Measurements from ENCODE around the gene CRACDL.
"Not testable (repeated sequence)": the region's sequence is repeated elsewhere in the genome, so short reads cannot be mapped to it uniquely, and the experiment has no call there.

The CRACDL gene

GRCh38 chr2:98900721-98901120 is 35.3 kb downstream of the CRACDL start:
- Histone ChIP-seq H2AFZ (ENCODE audit: low read depth, low read length) (no peak overlapping the region), H3K9ac (ENCODE audit: low read length) (no peak overlapping the region), H3K79me2 (ENCODE audit: low read length) (no peaks in the 10 kb centered on the region), H3K36me3 (replicated peaks; ENCODE audit: low read depth, low read length) (no peaks in the 10 kb centered on the region), H4K20me1 (ENCODE audit: insufficient read depth, low read length) (no peaks in the 10 kb centered on the region), H3K9me3 (ENCODE audit: insufficient read depth, low read length) (no peaks in the 10 kb centered on the region), H3K27ac (ENCODE audit: low read length) (no peak overlapping the region), H3K4me2 (ENCODE audit: low read length) (no peak overlapping the region), H3K4me3 (ENCODE audit: low read length) (no peak overlapping the region), H3K4me1 (ENCODE audit: low read length) (no peaks in the 10 kb centered on the region), H3K27me3 (ENCODE audit: low read depth, low read length) (no peaks in the 10 kb centered on the region)
- TF ChIP-seq CTCF (IDR thresholded peaks at IDR 0.05; ENCODE audit: low read depth, low read length) (no peak), EZH2phosphoT487 (IDR thresholded peaks at IDR 0.05; ENCODE audit: low read depth) (no peak)

GRCh38 chr2:98899703-98900078 is 36.3 kb downstream of the CRACDL start:
- not testable (repeated sequence) for H3K27ac ChIP-seq (ENCODE audit: low read length); H4K20me1 ChIP-seq (ENCODE audit: insufficient read depth, low read length); H3K9me3 ChIP-seq (ENCODE audit: insufficient read depth, low read length); H3K36me3 ChIP-seq (replicated peaks; ENCODE audit: low read depth, low read length); H2AFZ ChIP-seq (ENCODE audit: low read depth, low read length); H3K4me2 ChIP-seq (ENCODE audit: low read length); H3K79me2 ChIP-seq (ENCODE audit: low read length); H3K27me3 ChIP-seq (ENCODE audit: low read depth, low read length); H3K4me3 ChIP-seq (ENCODE audit: low read length); H3K4me1 ChIP-seq (ENCODE audit: low read length); H3K9ac ChIP-seq (ENCODE audit: low read length)

- H3K79me2 ChIP-seq (ENCODE audit: low read length): no peaks in the 10 kb centered on the region
- no peak for TF ChIP-seq EZH2phosphoT487 (IDR thresholded peaks at IDR 0.05; ENCODE audit: low read depth)
- no peak for TF ChIP-seq CTCF (IDR thresholded peaks at IDR 0.05; ENCODE audit: low read depth, low read length)
- H3K27me3 ChIP-seq (ENCODE audit: low read depth, low read length): no peaks in the 10 kb centered on the region
- H3K4me2 ChIP-seq (ENCODE audit: low read length): no peak overlapping the region
- no peak overlapping the region for H2AFZ ChIP-seq (ENCODE audit: low read depth, low read length)
- H3K4me3 ChIP-seq (ENCODE audit: low read length): no peak overlapping the region
- no peaks in the 10 kb centered on the region for H3K36me3 ChIP-seq (replicated peaks; ENCODE audit: low read depth, low read length)
- H3K9ac ChIP-seq (ENCODE audit: low read length): no peak overlapping the region
- H3K9me3 ChIP-seq (ENCODE audit: insufficient read depth, low read length): no peaks in the 10 kb centered on the region
- no peaks in the 10 kb centered on the region for H4K20me1 ChIP-seq (ENCODE audit: insufficient read depth, low read length)
- H3K27ac ChIP-seq (ENCODE audit: low read length): no peak overlapping the region
- H3K4me1 ChIP-seq (ENCODE audit: low read length): no peaks in the 10 kb centered on the region
These were observed 36.9 kb downstream of the CRACDL start for GRCh38 chr2:98899041-98899702.

GRCh38 chr2:98898423-98898841 is 37.6 kb downstream of the CRACDL start:
- Histone ChIP-seq H3K79me2 (ENCODE audit: low read length) (no peaks in the 10 kb centered on the region), H3K27ac (ENCODE audit: low read length) (no peak overlapping the region), H3K4me3 (ENCODE audit: low read length) (no peak overlapping the region), H3K4me1 (ENCODE audit: low read length) (no peaks in the 10 kb centered on the region), H2AFZ (ENCODE audit: low read depth, low read length) (no peak overlapping the region), H3K27me3 (ENCODE audit: low read depth, low read length) (no peaks in the 10 kb centered on the region), H3K36me3 (replicated peaks; ENCODE audit: low read depth, low read length) (no peaks in the 10 kb centered on the region), H3K4me2 (ENCODE audit: low read length) (no peak overlapping the region), H4K20me1 (ENCODE audit: insufficient read depth, low read length) (no peaks in the 10 kb centered on the region), H3K9me3 (ENCODE audit: insufficient read depth, low read length) (no peaks in the 10 kb centered on the region), H3K9ac (ENCODE audit: low read length) (no peak overlapping the region)
- TF ChIP-seq EZH2phosphoT487 (IDR thresholded peaks at IDR 0.05; ENCODE audit: low read depth): no peak
- TF ChIP-seq CTCF (IDR thresholded peaks at IDR 0.05; ENCODE audit: low read depth, low read length): no peak
